Islet precursor cell (in vitro differentiated cells): Measurements from ENCODE around the gene SYT12.

ENCODE experiments used
- DNase-seq: peaks from one replicate; pipeline ENCODE4 v3.0.0-alpha.2; 2018

Gene SYT12

GRCh38 chr11:67031791-67032561 is 9.0 kb downstream of the SYT12 start:
- DNase-seq = peak; percentile 79

DNA sequence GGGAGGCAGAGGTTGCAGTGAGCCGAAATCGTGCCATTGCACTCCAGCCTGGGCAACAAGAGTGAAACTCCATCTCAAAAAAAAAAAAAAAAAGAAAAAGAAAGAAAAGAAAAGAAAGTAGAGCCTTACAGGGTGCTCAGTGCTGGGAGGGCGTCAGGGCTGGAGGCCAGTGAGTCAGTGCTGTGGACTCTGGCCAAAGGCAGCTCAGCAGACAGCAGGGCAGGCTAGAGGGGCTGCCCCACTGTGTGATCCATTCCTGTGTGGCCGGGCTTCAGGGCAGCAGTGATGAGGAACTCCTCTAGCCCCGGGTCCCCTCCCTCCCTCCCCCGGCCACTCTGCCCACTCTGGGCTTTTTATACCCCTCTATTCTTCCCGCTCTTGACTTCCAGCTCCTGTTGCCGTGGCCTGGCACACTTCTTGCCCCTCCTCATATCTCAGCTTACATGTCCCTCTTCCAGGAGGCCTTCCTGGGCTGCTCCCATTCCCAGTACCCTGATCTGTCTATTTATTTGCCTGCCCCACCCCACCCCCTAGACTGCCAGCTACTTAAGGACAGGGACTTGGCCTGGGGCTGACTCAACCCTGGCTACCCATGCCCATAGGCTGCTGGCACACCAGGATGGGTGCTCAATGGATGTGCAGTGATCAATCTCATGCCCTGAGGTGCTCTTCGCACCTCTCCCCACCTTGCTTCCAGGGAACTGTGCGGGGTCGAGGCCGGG is 10.1 kb downstream of the SYT12 start:
- peak; percentile 92 for DNase-seq

GRCh38 chr11:67033661-67034166 is 10.8 kb downstream of the SYT12 start:
- DNase-seq = peak; percentile 79

- DNase-seq = no peak
These were observed 11.4 kb downstream of the SYT12 start for GRCh38 chr11:67034350-67034749.

DNA sequence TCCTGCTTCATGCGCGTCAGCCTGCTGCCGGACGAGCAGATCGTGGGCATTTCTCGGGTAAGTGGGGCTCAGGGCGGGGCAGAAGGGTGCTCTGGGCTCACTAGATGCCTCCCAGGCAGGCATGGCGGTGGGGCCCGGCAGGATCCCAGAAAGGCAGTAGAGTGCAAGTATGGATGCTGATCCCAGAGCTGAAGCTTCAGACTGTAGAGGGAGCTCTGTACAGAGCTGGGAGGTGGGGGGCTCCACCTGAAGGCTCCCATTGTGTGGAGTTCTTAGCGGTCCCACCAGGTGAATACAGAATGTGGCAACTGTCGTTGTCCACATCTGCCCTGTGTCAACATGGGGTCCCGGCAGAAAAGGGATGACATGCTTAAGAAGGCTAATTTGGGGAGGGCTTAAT is 17.2 kb downstream of the SYT12 start:
- DNase-seq = no peak

DNA sequence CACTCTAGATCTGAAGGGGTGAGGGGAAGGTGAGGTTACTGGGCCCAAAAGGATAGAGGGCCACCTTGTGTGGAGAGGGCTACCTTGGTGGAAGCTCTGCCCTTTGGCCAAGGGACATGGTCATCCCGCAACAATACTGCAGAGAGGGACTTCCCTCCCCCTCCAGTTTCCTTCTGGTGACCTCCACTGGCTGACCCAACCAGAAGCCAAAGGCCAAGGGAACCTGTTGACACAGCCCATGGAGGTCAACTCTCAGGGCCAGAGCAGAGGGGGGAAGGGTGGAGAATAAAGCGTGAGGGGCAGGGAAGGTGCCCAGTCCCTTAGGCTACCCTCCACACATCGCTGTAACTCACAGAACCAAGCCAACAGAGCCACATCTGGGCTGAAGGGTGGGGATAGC is 18.7 kb downstream of the SYT12 start:
- no peak for DNase-seq

- no peak for DNase-seq
These were observed 20.8 kb downstream of the SYT12 start for GRCh38 chr11:67043572-67044349.

GRCh38 chr11:67044496-67044895 is 21.6 kb downstream of the SYT12 start:
- no peak for DNase-seq

- no peak for DNase-seq
These were observed 22.4 kb downstream of the SYT12 start for GRCh38 chr11:67045314-67045713.

- DNase-seq = no peak
These were observed 25.7 kb downstream of the SYT12 start for GRCh38 chr11:67048515-67049130.

DNA sequence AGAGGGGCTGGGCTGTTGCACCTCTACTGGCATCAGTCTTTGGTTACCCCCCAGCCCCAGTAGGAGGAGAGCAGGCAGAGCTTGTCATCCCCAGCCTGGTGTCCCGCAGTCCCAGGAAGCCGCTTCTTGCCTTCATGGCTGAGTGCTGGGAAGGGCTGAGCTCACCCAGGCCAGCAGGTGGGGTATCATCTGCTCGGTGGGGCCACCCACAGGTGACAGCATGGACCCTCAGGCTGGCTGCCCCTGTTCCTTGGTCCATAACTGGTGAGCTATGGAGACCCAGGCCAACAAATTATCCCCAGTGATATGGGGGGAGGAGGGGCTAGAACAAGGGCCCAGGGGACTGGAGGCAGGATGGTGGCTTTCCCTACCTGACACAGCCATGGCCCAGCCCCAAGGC is 27.2 kb downstream of the SYT12 start:
- DNase-seq = no peak

GRCh38 chr11:67051180-67051893 is 28.4 kb downstream of the SYT12 start:
- no peak for DNase-seq

- no peak for DNase-seq
These were observed 29.1 kb downstream of the SYT12 start for GRCh38 chr11:67051945-67052488.

DNA sequence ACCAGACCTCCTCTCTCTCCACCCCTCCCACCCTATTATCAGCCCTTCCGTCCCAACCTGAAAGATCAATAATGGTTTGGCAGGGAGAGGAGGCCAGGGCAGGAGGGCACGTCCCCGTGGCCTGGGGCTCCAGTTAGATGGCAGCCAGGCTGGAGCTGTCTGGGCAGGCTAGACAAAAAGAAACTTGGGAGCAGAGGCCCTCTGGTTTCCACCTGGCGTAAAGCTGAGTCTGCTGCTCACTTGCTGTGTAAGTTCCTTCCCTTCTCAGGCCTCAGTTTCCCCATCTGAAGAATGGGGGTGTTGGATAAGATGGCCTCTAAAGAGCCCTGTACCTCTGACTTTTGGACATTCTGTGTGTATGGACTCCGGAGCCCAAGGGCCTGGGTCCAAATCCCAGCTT is 30.0 kb downstream of the SYT12 start:
- DNase-seq = no peak

GRCh38 chr11:67053896-67054329 is 31.0 kb downstream of the SYT12 start:
- no peak for DNase-seq

- no peak for DNase-seq
These were observed 31.5 kb downstream of the SYT12 start for GRCh38 chr11:67054346-67054835.

DNA sequence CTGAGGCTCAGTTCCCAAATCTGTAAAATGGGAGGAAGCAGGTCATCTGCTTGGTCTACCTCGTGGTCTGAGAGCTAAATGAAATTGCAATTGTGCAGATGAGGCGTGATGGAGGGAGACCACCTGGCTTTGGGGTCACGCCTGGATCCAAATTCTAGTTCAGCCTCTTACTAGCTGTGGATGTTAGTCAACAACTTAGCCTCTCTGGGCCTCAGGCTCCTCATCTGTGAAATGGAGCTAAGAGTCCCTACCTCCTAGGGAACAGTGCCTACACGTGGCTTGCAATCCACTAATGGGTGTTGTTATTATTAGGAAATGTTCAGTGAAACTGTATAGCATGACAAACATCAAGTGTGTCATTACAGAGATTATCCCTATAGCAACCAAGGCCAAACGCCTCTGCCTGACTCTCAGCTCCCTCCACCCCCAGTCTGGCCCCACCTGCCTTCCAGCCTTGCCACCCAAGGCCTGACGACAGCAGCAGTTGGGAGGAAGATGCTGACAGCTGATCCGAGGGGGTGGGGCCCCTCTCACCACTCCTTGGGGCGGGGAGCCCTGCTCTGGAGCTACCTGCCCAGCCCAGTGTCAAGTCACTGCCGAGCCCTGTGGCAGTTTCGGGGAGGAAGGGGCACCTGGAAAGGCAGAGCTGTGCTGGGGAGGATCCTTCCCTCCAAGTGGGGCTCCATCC is 32.0 kb downstream of the SYT12 start:
- DNase-seq = no peak

DNA sequence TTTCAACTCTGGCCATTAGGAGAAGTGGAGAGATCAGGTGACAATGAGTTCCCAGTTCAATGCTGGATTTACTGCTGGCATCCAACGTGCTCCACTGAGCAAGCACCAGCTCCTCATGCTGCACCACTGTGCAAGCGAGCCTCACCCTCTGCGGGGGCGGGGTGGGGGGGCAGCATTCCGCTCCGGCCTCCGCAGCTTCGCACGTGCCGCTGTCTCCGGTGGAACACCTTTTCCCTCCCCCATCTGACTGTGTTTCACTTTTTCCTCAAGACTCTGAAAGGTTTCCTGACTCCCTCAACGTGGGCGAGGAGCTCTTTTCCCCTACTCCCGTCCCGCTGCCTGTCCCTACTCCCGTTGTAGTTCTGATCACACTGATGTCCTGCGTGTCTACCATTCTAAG is 32.9 kb downstream of the SYT12 start:
- DNase-seq = no peak

GRCh38 chr11:67056267-67057204 is 33.6 kb downstream of the SYT12 start, which contains the start of gene RHOD:
RHOD (plus strand) TSS chr11:67056847; CDS start chr11:67056903, 56 bp downstream.
- peak; percentile 77 for DNase-seq

DNA sequence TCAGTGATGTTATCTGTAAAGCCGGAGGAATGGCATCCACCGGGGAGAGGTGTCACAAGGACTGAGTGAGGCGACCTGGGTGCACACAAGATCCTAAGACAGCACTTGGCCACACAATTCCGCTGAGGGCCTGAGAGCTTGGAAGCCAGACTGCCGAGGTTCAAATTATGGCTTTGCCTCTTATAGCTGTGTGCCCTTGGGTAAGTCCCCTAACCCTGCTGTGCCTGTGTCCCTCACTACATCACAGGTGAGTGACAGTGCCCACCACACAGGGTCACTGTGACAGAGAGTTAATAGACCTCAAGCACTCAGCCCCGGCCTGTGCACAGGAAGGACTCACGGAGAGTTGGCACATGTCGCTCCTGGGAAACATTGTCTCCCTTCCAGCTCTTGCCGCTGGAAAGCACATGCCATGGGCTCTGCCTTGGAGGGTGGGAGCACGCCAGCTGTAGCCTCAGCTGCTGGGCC is 34.3 kb downstream of the SYT12 start:
- DNase-seq = no peak
